Stimulated activated effector memory CD8-positive, alpha-beta T cell treated with anti-CD3 and anti-CD28 coated beads, Interleukin-12 subunit alpha, Interleukin-12 subunit beta, amount 100 ng/mL, for 72 hours (primary cell): ENCODE results near the gene VRTN.
A peak's percentile ranks its signal among the peaks of the same experiment; 100 is the strongest.

Experiments
- ATAC-seq: fragments of 150-1000 bp; cut with Tn5 transposase; 2 replicates; pipeline ENCODE4 v1.10.0; 2021
- DNase-seq, 2 donors: peaks; one replicate each; pipeline ENCODE4 v3.0.0; 2021 to 2022; ENCODE audit warnings: low spot score in 2 of 2
- H3K27ac Mint-ChIP-seq: one replicate; pipeline ENCODE4 v1.8.0; 2022; ENCODE audit warnings: mild to moderate bottlenecking, mixed read lengths
- H3K36me3 Mint-ChIP-seq: one replicate; pipeline ENCODE4 v1.8.0; 2022; ENCODE audit warnings: mild to moderate bottlenecking, mixed read lengths
- H3K4me1 Mint-ChIP-seq: one replicate; pipeline ENCODE4 v1.8.0; 2022; ENCODE audit warnings: mixed read lengths
- H3K4me3 Mint-ChIP-seq: one replicate; pipeline ENCODE4 v1.8.0; 2022; ENCODE audit warnings: mild to moderate bottlenecking, mixed read lengths
- H3K9me3 Mint-ChIP-seq: one replicate; pipeline ENCODE4 v1.8.0; 2022; ENCODE audit warnings: mixed read lengths

VRTN gene

DNA sequence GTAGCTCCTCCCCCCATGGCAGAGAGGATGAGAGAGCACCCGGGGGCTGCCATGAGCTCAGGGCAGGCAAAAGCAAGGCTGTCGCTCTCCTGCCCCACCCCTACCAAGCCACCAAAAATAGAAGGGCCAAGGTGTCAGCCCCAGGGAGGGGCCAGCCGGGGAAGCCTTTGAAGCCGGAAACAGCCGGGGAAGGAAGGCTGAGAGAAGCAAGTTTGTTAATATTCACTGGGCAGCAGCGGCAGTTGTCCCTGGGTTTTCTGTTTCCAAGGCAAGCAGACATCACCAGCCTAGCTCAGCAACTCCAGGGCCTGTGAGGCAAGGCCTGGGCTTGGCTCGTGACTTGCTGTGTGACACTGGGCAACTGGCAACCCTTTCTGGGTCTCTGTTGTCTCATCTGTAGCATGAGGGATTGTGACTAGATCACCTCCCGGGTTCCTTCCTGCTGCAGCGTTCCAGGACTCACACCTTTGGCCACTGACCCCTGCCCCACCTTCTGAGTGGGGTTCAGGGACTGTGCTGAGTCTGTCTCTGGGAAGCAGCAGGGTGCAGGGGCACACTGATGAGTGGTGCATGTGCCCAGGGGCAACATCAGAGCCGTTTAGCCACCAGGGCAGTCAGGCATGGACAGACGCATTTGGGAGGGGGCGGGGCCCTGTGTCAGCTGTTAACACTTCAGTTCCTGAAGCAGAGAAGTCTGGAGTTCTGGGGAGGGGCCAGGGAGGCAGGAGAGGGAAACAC is 53.4 kb downstream of the VRTN start:
- H3K27ac Mint-ChIP-seq = peak overlapping the region; percentile 94
- H3K4me3 Mint-ChIP-seq = peak overlapping the region; percentile 63
- no peaks in the 10 kb centered on the region for H3K9me3 Mint-ChIP-seq
- H3K36me3 Mint-ChIP-seq = no peaks in the 10 kb centered on the region
- peaks cover 21% of the 10 kb centered on the region for H3K4me1 Mint-ChIP-seq
- DNase-seq (peak; percentile 29 to 76), ATAC-seq (peak; percentile 92)

DNA sequence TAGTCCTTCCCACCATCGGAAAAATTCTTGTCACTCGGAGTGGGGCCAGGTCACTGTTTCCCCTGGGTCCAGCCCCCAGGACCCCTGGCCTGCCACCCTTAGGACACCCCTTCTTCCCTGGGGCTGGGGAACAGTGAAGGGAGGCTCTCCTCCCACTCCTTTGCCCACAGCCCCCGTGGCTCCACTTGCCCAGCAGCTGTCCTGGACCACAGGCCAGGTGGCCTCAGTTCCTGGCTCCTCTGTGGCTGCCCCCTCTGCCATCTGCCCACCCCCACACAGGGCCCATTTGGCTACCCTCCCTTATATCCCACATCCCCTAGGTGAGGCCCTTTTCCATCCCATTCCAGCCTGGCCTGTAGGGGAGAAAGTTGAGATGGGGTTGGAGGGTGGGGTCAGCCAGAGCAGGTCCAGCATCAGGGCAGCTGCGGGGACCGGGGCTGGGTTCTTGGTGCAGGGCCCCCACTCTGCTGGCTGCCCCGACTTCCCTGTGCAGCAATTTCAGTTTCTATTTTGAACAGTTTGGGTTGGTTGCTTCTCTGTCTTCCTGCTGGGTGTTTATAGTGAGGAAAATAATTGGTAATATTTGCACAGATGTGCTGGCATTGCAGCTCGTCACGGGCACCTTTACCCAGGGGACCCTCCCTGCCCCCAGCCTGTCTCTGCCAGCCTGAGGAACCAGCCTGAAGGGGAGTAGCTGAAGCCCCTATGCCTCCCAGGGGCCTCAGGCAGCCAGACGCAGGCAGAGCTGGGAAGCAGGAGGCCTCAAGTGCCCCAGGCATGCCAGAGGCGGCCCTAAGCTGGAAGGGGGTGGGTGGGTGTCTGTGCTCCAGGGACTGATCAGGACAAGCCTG is 54.4 kb downstream of the VRTN start:
- peak overlapping the region; percentile 63 for H3K4me3 Mint-ChIP-seq

DNA sequence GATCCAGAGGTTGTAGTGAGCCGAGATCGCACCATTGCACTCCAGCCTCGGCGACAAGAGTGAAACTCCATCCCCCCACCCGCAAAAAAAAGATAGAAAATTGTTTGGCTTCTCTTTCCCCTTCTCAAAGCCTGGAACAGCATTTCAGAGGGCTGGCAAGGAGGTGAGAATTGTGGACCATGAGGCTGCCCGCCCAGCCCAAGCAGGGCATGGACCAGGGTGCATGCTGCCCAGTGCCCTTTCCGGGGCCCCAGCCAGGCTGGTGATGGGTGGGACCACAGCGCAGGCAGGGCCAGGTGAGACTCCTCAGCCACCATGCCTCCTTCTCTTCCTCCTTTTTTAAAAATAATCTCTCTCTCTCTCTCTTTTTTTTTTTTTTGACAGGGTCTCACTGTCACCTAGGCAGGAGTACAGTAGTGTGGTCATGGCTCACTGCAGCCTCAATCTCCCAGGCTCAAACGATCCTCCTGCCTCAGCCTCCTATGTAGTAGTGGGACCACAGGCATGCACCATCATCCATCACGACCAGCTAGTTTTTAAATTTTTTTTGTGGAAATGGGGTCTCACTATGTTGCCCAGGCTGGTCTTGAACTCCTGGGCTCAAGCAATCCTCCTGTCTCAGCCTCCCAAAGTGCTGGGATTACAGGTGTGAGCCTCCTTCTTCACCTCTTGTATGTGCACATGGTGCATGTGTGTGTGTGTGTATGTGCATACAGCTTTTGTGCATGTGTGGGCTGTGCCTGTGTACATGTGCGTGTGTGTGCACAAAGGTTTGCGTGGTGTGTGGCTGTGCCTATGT is 55.5 kb downstream of the VRTN start:
- DNase-seq (no peak), ATAC-seq (no peak)
- no peaks in the 10 kb centered on the region for H3K36me3 Mint-ChIP-seq
- H3K4me1 Mint-ChIP-seq = peaks cover 21% of the 10 kb centered on the region
- H3K4me3 Mint-ChIP-seq = no peak overlapping the region
- H3K9me3 Mint-ChIP-seq = no peaks in the 10 kb centered on the region
- H3K27ac Mint-ChIP-seq = peak overlapping the region; percentile 23

More for the DNA sequence above, 54.4 kb downstream of the VRTN start:
- H3K4me1 Mint-ChIP-seq = peaks cover 21% of the 10 kb centered on the region
- no peaks in the 10 kb centered on the region for H3K36me3 Mint-ChIP-seq
- no peaks in the 10 kb centered on the region for H3K9me3 Mint-ChIP-seq
- DNase-seq (no peak), ATAC-seq (no peak)
- H3K27ac Mint-ChIP-seq = peak overlapping the region; percentile 94

DNA sequence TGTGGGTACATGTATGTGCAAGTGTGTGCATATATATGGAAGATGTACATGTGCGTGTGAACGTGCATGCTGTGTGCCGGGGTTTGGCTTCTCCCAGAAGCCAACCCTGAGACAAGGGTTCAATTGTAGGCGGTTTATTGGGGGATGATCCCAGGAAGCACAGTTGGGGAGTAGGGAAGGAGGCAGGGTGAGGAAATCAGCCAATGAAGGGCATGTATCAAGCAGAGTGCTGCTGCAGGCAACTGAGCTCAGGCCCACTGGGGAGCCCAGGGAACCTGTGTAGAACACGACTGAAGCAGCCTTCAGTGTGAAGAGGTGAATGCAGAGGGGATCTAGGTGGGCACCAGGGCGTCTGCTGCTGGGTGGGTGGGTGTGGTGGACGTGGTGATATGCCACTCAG is 56.2 kb downstream of the VRTN start:
- ATAC-seq (no peak), DNase-seq (no peak)
- Mint-ChIP-seq H3K36me3 (no peaks in the 10 kb centered on the region), H3K4me3 (no peak overlapping the region), H3K4me1 (peaks cover 21% of the 10 kb centered on the region), H3K9me3 (no peaks in the 10 kb centered on the region), H3K27ac (peak overlapping the region; percentile 23)

DNA sequence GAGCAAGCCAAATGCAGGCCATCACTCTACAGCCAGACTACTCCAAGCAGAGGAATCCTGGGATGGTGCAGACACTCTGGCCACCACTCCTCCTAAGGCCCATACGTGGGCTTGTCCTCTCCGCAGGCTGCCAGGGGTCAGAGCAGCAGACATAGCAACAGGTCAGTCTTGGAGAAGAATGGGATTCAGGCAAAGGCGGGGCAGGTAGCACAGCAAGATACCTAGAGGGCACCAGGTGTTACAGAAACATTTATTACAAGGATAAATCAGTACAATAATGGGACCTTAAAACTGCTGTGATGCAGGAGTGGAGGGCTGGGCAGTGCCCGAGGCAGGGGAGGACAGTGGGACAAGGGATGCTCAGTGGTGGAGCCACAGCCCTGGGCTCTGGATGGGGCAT is 57.4 kb downstream of the VRTN start:
- no peaks in the 10 kb centered on the region for H3K9me3 Mint-ChIP-seq
- DNase-seq = no peak
- no peak overlapping the region for H3K4me3 Mint-ChIP-seq
- peaks cover 16% of the 10 kb centered on the region for H3K4me1 Mint-ChIP-seq
- no peak for ATAC-seq
- H3K27ac Mint-ChIP-seq = no peak overlapping the region
- H3K36me3 Mint-ChIP-seq = no peaks in the 10 kb centered on the region

DNA sequence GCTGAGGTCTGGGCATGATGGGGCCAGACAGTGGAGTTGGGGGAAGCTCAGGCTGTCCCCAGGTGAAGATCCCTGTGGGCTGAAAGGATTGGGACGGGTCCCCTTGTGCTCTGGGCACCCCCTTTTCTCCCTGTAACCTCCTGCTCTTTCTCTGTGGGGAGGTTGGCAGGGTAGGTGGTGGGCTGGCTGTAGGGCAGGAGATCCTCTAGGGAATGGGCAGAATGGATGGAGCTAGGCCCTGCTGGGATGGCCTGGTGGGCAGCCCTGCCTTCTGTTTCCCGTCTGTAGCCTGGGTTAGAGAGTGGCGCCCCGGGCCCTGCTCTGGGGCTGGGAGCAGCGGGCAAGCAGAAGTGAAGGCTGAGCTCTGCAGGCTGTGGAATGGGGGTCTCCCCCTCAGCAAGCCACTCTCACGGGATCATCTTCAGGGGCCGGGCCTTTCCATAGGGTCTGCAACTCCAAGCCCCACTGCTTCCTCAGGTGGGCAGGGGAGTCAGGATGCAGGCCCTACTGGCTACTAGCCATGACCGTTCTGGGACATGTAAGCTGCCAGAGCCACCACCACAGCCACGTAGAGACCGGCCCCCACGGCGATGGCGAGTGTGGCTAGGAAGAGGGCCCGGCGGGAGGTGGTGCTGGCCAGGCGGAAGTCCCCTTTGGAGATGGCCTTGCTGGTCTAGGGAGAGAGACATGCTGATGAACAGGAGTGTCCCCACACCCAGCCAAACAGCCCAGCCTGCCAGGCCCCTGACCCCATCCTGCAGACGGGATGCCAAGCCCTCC is 58.9 kb downstream of the VRTN start:
- Mint-ChIP-seq H3K4me3 (no peak overlapping the region), H3K27ac (no peak overlapping the region), H3K9me3 (no peaks in the 10 kb centered on the region), H3K36me3 (no peaks in the 10 kb centered on the region), H3K4me1 (peaks cover under 1% of the 10 kb centered on the region)
- ATAC-seq (no peak), DNase-seq (no peak)

DNA sequence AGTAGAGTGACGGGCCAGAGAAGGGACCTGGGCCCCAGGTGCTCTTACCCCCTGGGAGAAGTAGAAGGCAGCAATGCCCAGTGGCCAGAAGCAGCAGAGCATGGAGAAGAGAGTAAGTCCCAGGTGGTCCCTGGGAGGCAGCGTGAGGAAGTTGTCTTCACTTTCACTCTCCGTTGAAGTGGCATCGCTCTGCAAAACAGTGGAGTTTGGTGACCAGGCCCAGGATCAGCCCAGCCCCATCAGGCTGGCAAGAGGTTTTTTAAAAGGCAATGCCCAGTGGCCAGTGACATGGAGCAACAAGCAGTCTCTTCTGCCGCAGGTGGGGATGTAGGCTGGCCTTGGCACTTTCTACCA is 59.5 kb downstream of the VRTN start:
- ATAC-seq = no peak

DNA sequence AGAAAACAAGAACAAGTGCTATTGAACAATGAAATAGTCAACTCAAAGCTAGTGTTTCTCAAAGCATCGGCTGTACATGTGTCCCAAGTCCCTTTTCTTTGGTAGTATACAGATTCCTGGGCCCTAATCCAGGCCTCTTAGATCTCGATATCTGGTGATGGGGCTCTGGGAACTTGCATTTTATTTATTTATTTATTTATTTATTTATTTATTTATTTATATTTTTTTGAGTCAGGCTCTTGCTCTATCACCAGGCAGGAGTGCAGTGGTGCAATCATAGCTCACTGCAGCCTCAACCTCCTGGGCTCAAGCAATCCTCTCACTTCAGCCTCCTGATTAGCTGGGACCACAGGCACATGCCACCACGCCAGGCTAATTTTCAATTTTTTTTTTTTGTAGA is 60.6 kb downstream of the VRTN start:
- H3K36me3 Mint-ChIP-seq = no peaks in the 10 kb centered on the region
- ATAC-seq = no peak
- no peaks in the 10 kb centered on the region for H3K9me3 Mint-ChIP-seq
- no peak overlapping the region for H3K27ac Mint-ChIP-seq
- DNase-seq = no peak
- H3K4me1 Mint-ChIP-seq = no peaks in the 10 kb centered on the region
- H3K4me3 Mint-ChIP-seq = no peak overlapping the region

More for the DNA sequence above, 59.5 kb downstream of the VRTN start:
- H3K36me3 Mint-ChIP-seq = no peaks in the 10 kb centered on the region
- H3K27ac Mint-ChIP-seq = no peak overlapping the region
- no peaks in the 10 kb centered on the region for H3K4me1 Mint-ChIP-seq
- no peak overlapping the region for H3K4me3 Mint-ChIP-seq
- no peak for DNase-seq
- no peaks in the 10 kb centered on the region for H3K9me3 Mint-ChIP-seq

DNA sequence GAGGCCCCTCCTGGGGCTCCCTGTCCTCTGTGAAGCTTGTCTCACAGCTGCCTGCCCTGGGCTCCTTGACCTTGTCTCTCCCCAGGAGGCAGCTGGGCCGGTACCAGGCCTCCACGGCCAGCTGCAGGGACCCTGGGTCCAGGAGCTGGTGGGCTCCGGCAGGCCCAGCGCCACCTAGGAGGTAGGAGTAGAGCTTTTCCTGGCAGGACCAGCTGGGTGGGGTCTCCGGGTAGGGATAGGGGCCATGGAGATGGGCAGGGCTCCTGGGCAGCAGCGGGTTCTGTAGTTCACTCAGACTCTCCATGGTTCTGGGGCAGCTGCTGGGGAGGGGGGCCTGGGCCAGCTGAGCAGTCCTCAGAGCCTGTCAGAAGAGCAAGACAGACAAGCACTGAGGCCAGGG is 61.2 kb downstream of the VRTN start:
- no peak for ATAC-seq
- no peak overlapping the region for H3K4me3 Mint-ChIP-seq
- no peaks in the 10 kb centered on the region for H3K4me1 Mint-ChIP-seq
- H3K27ac Mint-ChIP-seq = no peak overlapping the region
- no peaks in the 10 kb centered on the region for H3K36me3 Mint-ChIP-seq
- DNase-seq = no peak
- no peaks in the 10 kb centered on the region for H3K9me3 Mint-ChIP-seq
